DLD1 (cell line): ENCODE data around the gene SDC4.

Experiments
- in situ Hi-C: cut with HindIII; loops from 2 replicates; pipeline ENCODE4 v1.10.0; 2017; ENCODE audit warnings: low sequenced_read_pairs

Gene SDC4

GRCh38 chr20:45347936-45348778 is at the start of gene SDC4:
SDC4 (minus strand) TSS chr20:45348424; CDS start chr20:45348384, 40 bp downstream.
- in situ Hi-C loops: no loop called here

GRCh38 chr20:45395114-45395415 is 46.8 kb upstream of the SDC4 start:
- in situ Hi-C loops: no loop called here

DNA sequence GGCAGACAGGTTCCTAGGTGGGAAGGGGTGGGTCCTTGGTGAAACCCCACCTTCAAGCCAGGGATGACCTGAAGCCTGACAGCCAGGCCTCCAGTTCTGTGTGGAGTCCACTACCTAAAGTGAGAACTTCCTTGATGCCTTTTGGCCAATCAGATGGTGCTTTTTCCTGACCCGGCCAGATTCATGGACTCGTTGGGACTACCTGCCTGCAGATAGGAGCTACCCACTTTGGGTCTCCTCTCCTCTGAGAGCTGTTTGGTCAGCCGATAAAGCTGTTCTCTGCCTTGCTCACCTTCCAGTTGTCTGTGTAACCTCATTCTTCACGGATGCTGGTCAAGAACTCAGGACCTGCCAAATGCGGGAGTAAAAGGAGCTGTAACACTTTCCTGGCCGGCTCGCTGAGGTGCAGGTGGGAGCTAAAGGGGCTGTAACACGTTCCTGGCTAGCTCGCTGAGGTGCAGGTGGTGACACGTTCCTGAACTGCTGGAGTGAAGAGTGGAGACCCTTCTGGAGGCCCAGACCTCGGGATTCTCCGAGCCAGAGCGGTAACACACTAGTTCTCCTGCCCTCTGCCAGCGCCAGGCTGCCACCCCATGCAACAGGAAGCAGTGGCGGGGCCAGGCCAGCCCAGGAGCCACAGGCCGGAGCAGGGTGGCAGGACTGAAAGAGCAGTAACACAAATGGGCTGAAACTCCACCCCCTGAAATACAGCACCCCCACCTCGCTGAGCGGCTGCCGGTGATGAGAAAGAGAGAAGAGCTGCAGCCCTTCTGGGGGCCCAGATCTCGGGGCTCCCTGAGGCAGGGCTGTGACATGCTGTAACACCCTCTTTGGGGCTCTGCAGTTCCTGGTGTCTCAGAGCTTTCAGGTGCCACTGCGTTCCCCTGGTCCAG is 46.2 kb upstream of the SDC4 start:
- in situ Hi-C loops: no loop called here

DNA sequence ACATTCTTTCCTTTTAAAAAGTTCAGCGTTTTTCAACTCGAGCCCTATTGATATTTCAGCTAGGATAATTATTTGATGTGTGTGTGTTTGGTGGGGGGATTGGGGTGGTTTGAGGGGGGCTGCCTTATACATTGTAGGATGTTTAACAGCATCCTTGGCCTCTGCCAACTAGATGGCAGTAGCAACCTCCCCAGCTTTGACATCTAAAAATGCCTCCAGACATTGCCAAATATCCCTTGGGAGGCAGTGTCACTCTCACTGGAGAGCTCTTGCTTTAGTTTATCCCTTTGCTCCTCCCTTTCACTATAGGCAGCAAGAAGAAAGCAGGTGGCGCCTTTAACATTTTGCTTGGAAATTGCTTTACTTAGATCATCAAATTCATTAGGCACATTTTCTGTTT is 44.5 kb upstream of the SDC4 start:
- in situ Hi-C loops: no loop called here

- in situ Hi-C loops: no loop called here
Measured at GRCh38 chr20:45391559-45391958, 43.3 kb upstream of the SDC4 start.

- in situ Hi-C loops: no loop called here
Measured at GRCh38 chr20:45390931-45391330, 42.7 kb upstream of the SDC4 start.

- in situ Hi-C loops: no loop called here
Measured at GRCh38 chr20:45387274-45387673, 39.0 kb upstream of the SDC4 start.

DNA sequence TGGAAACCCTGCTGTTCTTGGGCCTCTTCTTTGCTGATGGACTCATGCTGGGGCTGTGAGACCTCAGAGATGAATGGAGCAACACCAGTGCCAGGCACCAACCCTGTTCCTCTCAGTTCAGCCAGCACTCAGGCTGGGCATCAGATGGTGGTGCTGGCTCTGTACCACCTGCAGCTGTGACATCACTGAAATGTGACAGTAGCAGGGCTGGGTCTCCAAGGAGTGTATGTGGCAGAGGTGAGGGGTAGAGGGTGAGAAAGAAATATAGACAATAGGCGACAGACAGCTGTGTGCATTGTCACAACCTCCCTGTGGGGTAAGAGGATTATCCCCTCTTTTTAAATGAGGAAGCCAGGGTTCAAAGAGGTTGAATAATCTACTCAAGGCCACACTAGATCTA is 30.0 kb upstream of the SDC4 start, which contains the start of gene TP53TG5:
TSS of gene TP53TG5 (minus strand) at position 135 of the 400 bp plus-strand sequence. CDS start at position 46, 89 bp downstream.
- in situ Hi-C loops: no loop called here

DNA sequence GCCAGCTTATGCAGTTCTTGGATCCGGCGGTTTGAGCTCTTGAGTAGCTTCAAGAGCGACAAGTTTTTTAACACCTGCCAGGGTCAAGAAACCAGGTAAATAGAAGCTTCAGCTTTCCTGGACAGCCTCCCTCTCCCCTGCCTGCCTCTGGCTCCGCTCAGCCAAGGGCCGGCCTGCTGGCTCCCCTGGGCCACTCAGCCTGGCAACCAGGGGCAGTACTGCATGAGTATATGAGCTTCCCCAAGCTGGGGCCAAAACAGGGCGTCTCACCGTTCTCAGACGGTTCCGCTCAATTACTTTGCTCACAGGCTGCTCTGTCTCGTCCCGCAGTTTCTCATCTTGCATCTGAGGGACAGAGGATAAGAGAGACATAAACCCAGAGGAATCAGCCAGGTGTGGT is 29.0 kb upstream of the SDC4 start:
- in situ Hi-C loops: no loop called here

GRCh38 chr20:45374966-45375365 is 26.7 kb upstream of the SDC4 start:
- in situ Hi-C loops: no loop called here

GRCh38 chr20:45374101-45374467 is 25.9 kb upstream of the SDC4 start:
- in situ Hi-C loops: no loop called here

DNA sequence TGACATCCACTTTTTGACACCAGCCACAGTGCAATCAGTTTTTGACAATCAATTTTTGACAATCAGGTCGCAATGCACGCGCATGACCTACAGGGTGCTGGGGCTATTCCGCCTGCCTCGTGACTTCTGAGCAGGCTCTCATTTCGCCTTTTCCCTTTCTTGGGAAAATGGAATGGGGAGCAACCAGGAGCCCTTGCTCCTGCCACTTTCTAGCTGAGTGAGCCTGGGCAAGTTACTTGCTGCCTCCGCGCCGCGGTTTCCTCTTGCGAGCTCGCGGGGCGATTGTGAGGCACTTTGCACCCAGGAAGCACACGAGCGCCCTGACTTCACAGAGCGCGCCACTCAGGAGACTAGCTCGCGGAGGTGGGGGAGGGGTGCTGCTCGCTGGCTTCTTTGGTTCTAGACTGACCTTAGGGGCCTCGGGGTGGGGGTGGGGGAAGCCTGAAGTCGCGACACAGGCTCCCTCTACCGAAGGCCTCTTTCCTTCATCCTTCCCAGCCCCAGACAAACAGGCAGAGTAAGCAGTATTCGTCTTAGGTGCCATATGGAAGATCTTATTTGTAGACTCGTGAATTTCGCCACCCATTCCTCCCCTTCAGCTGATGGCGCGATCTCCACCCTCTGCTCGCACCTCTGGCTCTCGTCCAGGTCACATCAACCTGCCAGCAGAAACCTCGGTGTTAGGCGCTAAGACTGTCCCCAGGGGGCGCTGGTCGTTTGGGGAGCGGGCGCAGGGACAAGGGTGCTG is 25.3 kb upstream of the SDC4 start:
- in situ Hi-C loops: no loop called here

DNA sequence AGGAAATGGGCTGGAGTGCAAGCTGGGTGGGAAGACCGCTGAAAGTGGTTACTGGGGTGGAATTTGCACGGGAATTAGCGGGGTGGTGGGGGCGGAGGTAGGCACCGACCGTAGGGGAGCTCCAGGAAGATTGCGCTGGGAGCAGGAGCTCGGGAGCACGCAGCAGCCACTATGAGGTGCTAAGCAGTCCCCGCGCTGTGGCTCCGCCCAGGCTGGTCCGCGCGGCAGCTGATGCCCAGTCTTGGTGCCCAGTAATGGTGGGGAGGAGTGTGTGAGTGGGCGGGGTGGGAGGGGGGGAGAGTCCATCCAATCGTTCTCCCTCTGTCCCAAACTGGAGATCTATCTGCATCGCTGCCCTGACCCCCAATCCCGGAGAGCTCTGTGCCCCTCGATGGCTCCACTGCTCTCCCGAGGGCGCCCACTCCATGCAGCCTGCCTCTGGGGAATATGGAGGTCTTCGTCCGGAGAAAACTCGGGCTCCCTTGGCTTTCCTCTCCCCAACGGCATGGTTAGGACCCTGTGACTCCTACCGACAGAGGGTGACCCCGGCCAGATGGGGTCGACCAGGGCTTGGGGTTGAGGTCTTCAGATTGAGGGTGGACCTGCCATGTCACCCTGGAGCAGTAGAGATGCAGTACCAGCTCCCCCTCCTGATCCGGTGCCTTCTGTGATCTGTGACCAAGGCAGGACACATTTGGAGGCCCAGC is 24.6 kb upstream of the SDC4 start:
- in situ Hi-C loops: no loop called here

GRCh38 chr20:45372241-45372640 is 24.0 kb upstream of the SDC4 start:
- in situ Hi-C loops: no loop called here

- in situ Hi-C loops: no loop called here
Measured at GRCh38 chr20:45370571-45371160, 22.4 kb upstream of the SDC4 start.

DNA sequence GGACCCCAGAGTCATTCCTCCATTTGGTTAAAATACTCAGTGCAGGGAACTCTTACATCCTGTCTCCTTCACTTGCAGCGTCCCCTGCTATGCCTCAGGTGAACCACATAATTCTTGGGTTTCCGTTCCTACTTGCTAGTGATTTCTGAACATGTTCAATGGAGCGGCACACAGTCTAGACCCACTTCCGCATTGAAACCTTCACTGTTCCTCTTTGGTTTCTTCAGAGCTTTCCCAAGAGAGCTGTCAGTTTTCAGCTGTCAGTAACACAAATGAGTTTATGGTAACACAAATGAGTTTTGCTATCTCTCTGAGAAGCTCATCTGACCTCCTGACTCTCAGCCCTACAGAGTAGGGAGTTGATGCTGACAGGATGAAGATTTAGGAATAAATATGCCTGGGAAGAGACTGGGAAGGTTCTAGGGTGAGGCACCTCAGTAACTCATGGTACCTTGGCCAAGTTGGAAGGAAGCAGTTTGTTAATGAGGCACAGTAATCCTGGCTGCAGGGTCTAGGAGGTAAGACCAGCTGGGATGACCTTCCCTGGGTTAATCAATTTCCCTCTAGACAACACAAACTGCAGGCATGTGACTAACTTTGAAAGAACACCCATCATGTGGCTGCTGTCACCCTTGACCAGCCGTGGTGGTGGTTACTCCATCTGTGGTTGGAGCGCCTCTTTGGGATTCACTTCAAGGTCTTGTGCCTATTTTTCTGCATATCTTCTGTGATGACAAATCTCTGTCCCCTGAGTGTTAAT is 20.2 kb upstream of the SDC4 start:
- in situ Hi-C loops: no loop called here

DNA sequence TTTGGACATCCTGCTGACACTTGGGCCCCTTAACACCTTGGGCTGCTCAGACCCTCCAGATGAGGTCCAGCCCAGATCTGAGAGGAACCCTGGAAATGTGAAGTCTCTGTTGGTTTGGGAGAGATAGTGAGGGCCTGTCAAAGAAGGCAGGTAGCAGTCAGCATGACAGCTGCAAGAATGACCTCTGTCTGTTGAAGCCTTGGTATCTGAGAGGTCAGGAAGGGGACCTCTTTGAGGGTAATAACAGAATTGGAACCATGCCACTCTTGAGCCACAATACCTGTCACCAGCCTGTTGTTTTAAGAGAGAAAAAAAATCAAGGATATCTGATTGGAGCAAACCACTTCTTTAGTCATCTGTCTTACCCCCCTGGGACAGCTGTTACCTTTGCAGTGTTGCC is 18.9 kb upstream of the SDC4 start:
- in situ Hi-C loops: no loop called here

GRCh38 chr20:45366631-45367030 is 18.4 kb upstream of the SDC4 start:
- in situ Hi-C loops: no loop called here

DNA sequence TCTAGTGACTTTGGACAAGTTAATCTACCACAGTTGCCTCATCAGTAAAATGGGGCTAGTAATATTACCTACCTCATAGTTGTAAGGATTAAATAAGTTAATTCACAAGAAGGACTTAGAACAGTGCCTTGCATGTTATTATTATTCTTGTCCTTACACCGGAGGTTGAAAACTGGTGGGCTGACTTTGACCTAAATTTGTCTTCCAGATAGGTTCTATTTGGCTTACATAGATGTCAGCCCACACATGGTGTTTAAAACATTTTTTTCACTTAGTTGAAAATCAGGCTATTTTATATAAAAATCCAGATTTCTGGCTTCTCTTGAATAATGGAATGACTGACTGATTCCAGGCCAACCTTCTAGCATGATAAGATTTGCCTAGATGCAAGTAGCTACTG is 18.0 kb upstream of the SDC4 start:
- in situ Hi-C loops: no loop called here
